K562 (cell line): ENCODE results near the gene SMIM3. TPM values are rescaled to one million over a fixed set of nuclear protein-coding genes. Genes with fewer than 3 reads are reported as not detected.
A peak's percentile ranks its signal among the peaks of the same experiment; 100 is the strongest.

Source experiments
- ATAC-seq: fragments of 200-7000 bp; cut with Tn5 transposase; 3 replicates; pipeline ENCODE4 v1.9.1; 2020; ENCODE audit warnings: moderate library complexity
- BruUV-seq: library from RNA; stranded (reverse); fragments of 400-500 nt; replicated peaks from 2 replicates; lab custom pipeline; 2021; lab: Mats Ljungman, UMichigan
- CTCF ChIA-PET: fragments of 300-600 bp; formaldehyde crosslinking; extraction: SDS; loops from one replicate; lab custom pipeline; 2021; ENCODE audit warnings: low intra/inter-chr PET ratio; lab: Yijun Ruan, JAX
- POLR2A ChIA-PET: fragments of 300-600, 350-650 bp; sonication (Branson Sonifier 250); formaldehyde crosslinking; extraction: SDS; loops from one replicate; lab custom pipeline; 2021; ENCODE audit warnings: antibody characterized with exemption, inconsistent platforms; lab: Yijun Ruan, JAX
- DNase-seq, 4 experiments: peaks; one replicate each; pipeline versions ENCODE4 v3.0.0 to v3.0.0-alpha.2; 2011 to 2018; ENCODE audit warnings: low spot score in 3 of 4, mixed read lengths in 3 of 4; ENCODE audit errors: extremely low read depth in 1 of 4
- FAIRE-seq: peaks from 2 replicates; lab custom pipeline; 2011; peaks lifted over from hg19 to GRCh38; lab: Jason Lieb, UNC
- H2AFZ ChIP-seq: 2 replicates; pipeline ENCODE4 v1.6.0; 2011; ENCODE audit warnings: low read depth, low read length, control low read depth, inconsistent platforms
- H3K27ac ChIP-seq: fragments of 200-600 bp; 3 replicates; pipeline ENCODE4 v1.8.0; 2011; ENCODE audit warnings: low read depth, mild to moderate bottlenecking, control low read depth, inconsistent platforms, low read length, moderate library complexity, mixed read lengths; ENCODE audit errors: extremely low read depth
- H3K27me3 ChIP-seq, 2 experiments: fragments of 300-600 bp in 1 of 2; 2 replicates in 1 of 2; 3 replicates in 1 of 2; pipeline versions ENCODE4 v1.6.0 to v1.8.0; 2011; ENCODE audit warnings: inconsistent platforms in 2 of 2, low read length in 2 of 2, mild to moderate bottlenecking in 1 of 2, mixed read lengths in 1 of 2, moderate library complexity in 1 of 2; ENCODE audit not compliant: control insufficient read depth in 2 of 2, insufficient read depth in 2 of 2
- H3K36me3 ChIP-seq: fragments of 300-600 bp; 3 replicates; pipeline ENCODE4 v1.8.0; 2011; ENCODE audit warnings: mild to moderate bottlenecking, low read length, inconsistent platforms; ENCODE audit not compliant: control insufficient read depth, insufficient read depth
- H3K4me1 ChIP-seq, 2 experiments: fragments of 200-600 bp in 1 of 2; replicated peaks in 1 of 2; 2 replicates in 1 of 2; 3 replicates in 1 of 2; pipeline versions ENCODE4 v1.5.1 to v1.8.0; 2011; ENCODE audit warnings: inconsistent platforms in 2 of 2, low read length in 2 of 2, mild to moderate bottlenecking in 1 of 2, mixed read lengths in 1 of 2, moderate library complexity in 1 of 2; ENCODE audit not compliant: control insufficient read depth in 2 of 2, insufficient read depth in 2 of 2
- H3K4me2 ChIP-seq: 2 replicates; pipeline ENCODE4 v1.6.1; 2011; ENCODE audit warnings: low read length, control low read depth, inconsistent platforms, mixed read lengths; ENCODE audit not compliant: insufficient read depth
- H3K4me3 ChIP-seq: fragments of 200-600 bp; sonication (generic), shearing (Covaris generic); 2 replicates; pipeline ENCODE4 v1.5.1; 2016; ENCODE audit warnings: control low read depth, inconsistent platforms
- H3K79me2 ChIP-seq: fragments of 200-600 bp; 3 replicates; pipeline ENCODE4 v1.8.0; 2011; ENCODE audit warnings: low read length, inconsistent platforms; ENCODE audit not compliant: control insufficient read depth, insufficient read depth
- H3K9ac ChIP-seq, 2 experiments: 2 replicates each; pipeline versions ENCODE4 v1.6.0 to v1.6.1; 2011; ENCODE audit warnings: low read depth in 2 of 2, low read length in 2 of 2, control low read depth in 1 of 2, inconsistent platforms in 1 of 2, mild to moderate bottlenecking in 1 of 2, mixed read lengths in 1 of 2; ENCODE audit not compliant: insufficient read depth in 1 of 2
- H3K9me1 ChIP-seq: one replicate; pipeline ENCODE4 v1.6.0; 2011; ENCODE audit warnings: inconsistent platforms, mild to moderate bottlenecking, low read length, moderate library complexity; ENCODE audit not compliant: control insufficient read depth, insufficient read depth
- H3K9me3 ChIP-seq: replicated peaks from 2 replicates; pipeline ENCODE4 v1.5.1; 2011; ENCODE audit warnings: low read depth, low read length, inconsistent platforms; ENCODE audit not compliant: control insufficient read depth, insufficient read depth
- H4K20me1 ChIP-seq: replicated peaks from 2 replicates; pipeline ENCODE4 v1.6.1; 2011; ENCODE audit warnings: low read length, inconsistent platforms, mixed read lengths; ENCODE audit not compliant: control insufficient read depth, insufficient read depth
- BRF1 ChIP-seq: IDR thresholded peaks from 3 replicates; pipeline ENCODE4 v1.6.1; 2011; ENCODE audit warnings: borderline replicate concordance, mild to moderate bottlenecking; ENCODE audit not compliant: insufficient read length; ENCODE audit errors: extremely low read depth
- CBFA2T3 ChIP-seq: fragments of 450-650 bp; IDR thresholded peaks from 2 replicates; pipeline ENCODE4 v1.6.1; 2017
- DDX20 ChIP-seq: fragments of 450-650 bp; IDR thresholded peaks from 2 replicates; pipeline ENCODE4 v1.6.1; 2016; ENCODE audit warnings: missing genetic modification characterization, low read depth, mild to moderate bottlenecking, missing compliant biosample characterization, moderate library complexity
- HDAC8 ChIP-seq: fragments of 450-650 bp; IDR thresholded peaks from 2 replicates; pipeline ENCODE4 v1.6.1; 2016; ENCODE audit warnings: mild to moderate bottlenecking, missing genetic modification characterization, moderate library complexity, missing compliant biosample characterization
- SMAD3 ChIP-seq: fragments of 450-650 bp; formaldehyde crosslinking; conservative IDR thresholded peaks from 2 replicates; pipeline ENCODE4 v1.4.0; 2020; ENCODE audit warnings: mild to moderate bottlenecking
- SMARCB1 ChIP-seq: IDR thresholded peaks from 2 replicates; pipeline ENCODE4 v1.6.1; 2011; ENCODE audit warnings: improper control_type of control experiment, low read depth; ENCODE audit not compliant: insufficient read length
- WGBS: fragments of 100-300 bp; shearing (Covaris generic); methylation state at CpG from one replicate; pipeline ENCODE4 v1.1.6; 2016; ENCODE audit warnings: low coverage, mixed read lengths; ENCODE audit not compliant: insufficient coverage; ENCODE audit errors: missing lambda C conversion rate; 5-methylcytosine and 5-hydroxymethylcytosine counted together
- in situ Hi-C: fragments of 300-500 bp; cut with MboI; formaldehyde crosslinking; loops from 4 replicates; pipeline ENCODE4 v1.15.0; 2018; ENCODE audit warnings: inconsistent platforms, mixed read lengths
- intact Hi-C: fragments of 100-400 bp; cut with micrococcal nuclease; formaldehyde crosslinking; loops from 2 replicates; pipeline ENCODE4 v1.14.2; 2022
- polyA plus RNA-seq, 8 experiments: library from polyadenylated mRNA; depleted of rRNA in 4 of 8; stranded (reverse) in 5 of 8; unstranded in 3 of 8; fragments of >200 nt; fragmentation: Nextera tagmentation in 2 of 8; fragmentation: Illumina TruSeq in 1 of 8; extraction: Ambion mirVana in 2 of 8; extraction: Trizol in 1 of 8; gene quantifications; 2 replicates each; pipeline versions ENCODE4 v1.2.1 to v1.2.3, GENCODE V29; 2011 to 2014; ENCODE audit warnings: inconsistent platforms in 1 of 8, missing spikeins in 1 of 8
- total RNA-seq, 7 experiments: library from RNA; depleted of rRNA in 6 of 7; stranded (reverse); fragments of >200 nt in 6 of 7; fragmentation: Illumina TruSeq in 2 of 7; extraction: Trizol in 2 of 7; gene quantifications; 2 replicates each; pipeline versions ENCODE4 v1.2.1 to v1.2.3, GENCODE V29; 2011 to 2021; ENCODE audit warnings: low replicate concordance in 1 of 7
- TF ChIP-seq, protein P1 (sequence below), 3 experiments: fragments of 200-800 bp in 1 of 3; fragments of 250-450 bp in 1 of 3; fragments of 450-650 bp in 1 of 3; sonication (Bioruptor Pico) in 1 of 3; sonication (Bioruptor generic) in 1 of 3; formaldehyde crosslinking in 1 of 3; IDR thresholded peaks; 2 replicates each; pipeline versions ENCODE4 v1.6.1 to v1.8.0; 2016 to 2022; ENCODE audit warnings: mild to moderate bottlenecking in 2 of 3, missing genetic modification characterization in 2 of 3, missing compliant biosample characterization in 1 of 3, moderate library complexity in 1 of 3
- TF ChIP-seq, protein P2 (sequence below): IDR thresholded peaks from 2 replicates; pipeline ENCODE4 v1.6.1; 2016; ENCODE audit warnings: missing genetic modification characterization, missing compliant biosample characterization
- TF ChIP-seq, protein P3 (sequence below): fragments of 450-650 bp; formaldehyde crosslinking; IDR thresholded peaks from 2 replicates; pipeline ENCODE4 v1.4.0; 2020; ENCODE audit warnings: mild to moderate bottlenecking, moderate library complexity

Gene SMIM3
- total and polyA plus RNA-seq, 9 of the 15 experiments (the other 6 are each of a cell fraction or from before 2014, with no cell fraction given) = 4.1 to 27.7 (median 13.6) TPM

DNA sequence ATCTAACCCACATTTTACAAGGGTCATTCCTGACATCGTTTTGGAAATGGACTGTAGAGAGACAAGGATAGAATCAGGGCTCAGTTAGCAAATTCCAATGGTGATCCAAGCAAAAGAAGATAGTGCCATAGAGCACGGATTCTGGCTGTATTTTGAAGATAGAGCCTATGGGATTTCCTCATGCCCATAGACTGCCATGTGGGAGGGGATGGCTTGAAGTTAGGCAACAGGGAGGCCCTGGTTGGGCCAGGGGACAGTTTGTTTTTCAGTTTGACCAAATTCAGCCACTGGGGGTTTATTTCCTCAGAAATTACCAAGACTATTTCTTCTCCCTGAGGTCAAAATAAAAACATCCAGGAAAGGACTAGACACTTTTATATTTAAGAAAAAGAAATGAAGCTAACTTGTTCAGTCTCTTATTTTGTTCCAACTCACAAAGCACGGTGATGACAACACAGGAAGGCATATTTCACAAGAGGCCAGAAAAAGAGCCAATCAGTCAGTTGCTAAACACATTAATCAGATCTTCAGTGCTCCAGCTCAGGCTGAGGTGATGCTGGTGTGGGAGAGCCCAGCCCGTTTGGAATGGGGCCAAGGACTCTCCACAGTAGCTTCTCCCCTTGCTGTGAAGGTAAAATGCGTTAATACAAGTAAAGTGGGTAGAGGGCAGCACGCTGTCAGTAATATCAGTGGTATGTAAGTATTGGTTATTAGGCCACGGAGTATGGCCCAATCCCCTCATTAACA is 15.4 kb upstream of the SMIM3 start (continued):
- TF ChIP-seq, protein P1, sequence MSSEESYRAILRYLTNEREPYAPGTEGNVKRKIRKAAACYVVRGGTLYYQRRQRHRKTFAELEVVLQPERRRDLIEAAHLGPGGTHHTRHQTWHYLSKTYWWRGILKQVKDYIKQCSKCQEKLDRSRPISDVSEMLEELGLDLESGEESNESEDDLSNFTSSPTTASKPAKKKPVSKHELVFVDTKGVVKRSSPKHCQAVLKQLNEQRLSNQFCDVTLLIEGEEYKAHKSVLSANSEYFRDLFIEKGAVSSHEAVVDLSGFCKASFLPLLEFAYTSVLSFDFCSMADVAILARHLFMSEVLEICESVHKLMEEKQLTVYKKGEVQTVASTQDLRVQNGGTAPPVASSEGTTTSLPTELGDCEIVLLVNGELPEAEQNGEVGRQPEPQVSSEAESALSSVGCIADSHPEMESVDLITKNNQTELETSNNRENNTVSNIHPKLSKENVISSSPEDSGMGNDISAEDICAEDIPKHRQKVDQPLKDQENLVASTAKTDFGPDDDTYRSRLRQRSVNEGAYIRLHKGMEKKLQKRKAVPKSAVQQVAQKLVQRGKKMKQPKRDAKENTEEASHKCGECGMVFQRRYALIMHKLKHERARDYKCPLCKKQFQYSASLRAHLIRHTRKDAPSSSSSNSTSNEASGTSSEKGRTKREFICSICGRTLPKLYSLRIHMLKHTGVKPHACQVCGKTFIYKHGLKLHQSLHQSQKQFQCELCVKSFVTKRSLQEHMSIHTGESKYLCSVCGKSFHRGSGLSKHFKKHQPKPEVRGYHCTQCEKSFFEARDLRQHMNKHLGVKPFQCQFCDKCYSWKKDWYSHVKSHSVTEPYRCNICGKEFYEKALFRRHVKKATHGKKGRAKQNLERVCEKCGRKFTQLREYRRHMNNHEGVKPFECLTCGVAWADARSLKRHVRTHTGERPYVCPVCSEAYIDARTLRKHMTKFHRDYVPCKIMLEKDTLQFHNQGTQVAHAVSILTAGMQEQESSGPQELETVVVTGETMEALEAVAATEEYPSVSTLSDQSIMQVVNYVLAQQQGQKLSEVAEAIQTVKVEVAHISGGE (CRISPR knock-in tag; IDR thresholded peaks at IDR 0.05) = peak in 1 of 3 experiments; percentile 49; a peak in 2 of 6 replicates
- TF ChIP-seq SMAD3 (CRISPR knock-in tag) (no peak; the same call in 1 of the 2 replicates), HDAC8 (tag) (no peak), DDX20 (tag) (0 out of 2 replicates have a peak, but pooled peaks have one; percentile 62)
- TF ChIP-seq, all 486 proteins: peak for 141

DNA sequence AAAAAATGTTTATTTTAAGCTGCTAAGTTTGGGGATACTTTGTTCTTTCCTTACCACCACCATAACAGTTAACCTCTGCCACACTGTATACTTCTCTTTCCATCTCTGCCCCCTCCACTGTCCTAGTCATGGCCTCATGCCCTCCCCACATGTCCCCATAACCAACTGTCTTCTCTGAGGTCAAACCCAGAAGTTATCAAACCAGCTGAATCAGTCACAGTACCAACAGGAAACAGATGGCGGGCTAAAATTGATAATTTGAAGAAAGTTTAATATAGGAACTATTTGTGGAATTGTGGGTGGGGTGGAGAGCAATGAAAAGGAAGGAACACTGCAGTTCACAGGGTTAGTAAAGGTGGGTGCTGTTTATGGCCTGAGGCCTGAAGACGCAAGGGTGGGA is 14.0 kb upstream of the SMIM3 start:
- Histone ChIP-seq H3K4me3 (no peak overlapping the region), H2AFZ (peak overlapping the region; percentile 82), H3K79me2 (no peaks in the 10 kb centered on the region), H3K27ac (peak overlapping the region; percentile 86), H3K36me3 (no peaks in the 10 kb centered on the region; the same call in 2 of the 3 replicates), H3K9me1 (no peaks in the 10 kb centered on the region), H3K4me1 (peaks cover 6 to 40% of the 10 kb centered on the region in 2 experiments; a peak in 4 of 5 replicates), H3K27me3 (no peaks in the 10 kb centered on the region), H4K20me1 (no peaks in the 10 kb centered on the region), H3K4me2 (no peak overlapping the region), H3K9me3 (peaks cover 10% of the 10 kb centered on the region; the same call in 1 of the 2 replicates), H3K9ac (peak overlapping the region in 1 of 2 experiments; percentile 32; a peak in 1 of 4 replicates)
- intact Hi-C loops = loop anchor here (5.0 kb wide), 1 partner anchor 83 kb away; the partner anchor contains the start of gene IRGM
- ATAC-seq (no peak), FAIRE-seq (no peak), DNase-seq (no peak)
- ChIA-PET CTCF (no interaction called here), POLR2A (interaction anchor here (0.7 to 1.4 kb wide), 5 partner anchors 13 to 33 kb away, joined by 3 to 5 read pairs (median 5); no protein-coding TSS in a partner anchor)
- in situ Hi-C loops = no loop called here
- 69% methylated on average over 2 of the region's 2 CpGs for WGBS
- no TSS peak for BruUV-seq
- TF ChIP-seq, protein P2, sequence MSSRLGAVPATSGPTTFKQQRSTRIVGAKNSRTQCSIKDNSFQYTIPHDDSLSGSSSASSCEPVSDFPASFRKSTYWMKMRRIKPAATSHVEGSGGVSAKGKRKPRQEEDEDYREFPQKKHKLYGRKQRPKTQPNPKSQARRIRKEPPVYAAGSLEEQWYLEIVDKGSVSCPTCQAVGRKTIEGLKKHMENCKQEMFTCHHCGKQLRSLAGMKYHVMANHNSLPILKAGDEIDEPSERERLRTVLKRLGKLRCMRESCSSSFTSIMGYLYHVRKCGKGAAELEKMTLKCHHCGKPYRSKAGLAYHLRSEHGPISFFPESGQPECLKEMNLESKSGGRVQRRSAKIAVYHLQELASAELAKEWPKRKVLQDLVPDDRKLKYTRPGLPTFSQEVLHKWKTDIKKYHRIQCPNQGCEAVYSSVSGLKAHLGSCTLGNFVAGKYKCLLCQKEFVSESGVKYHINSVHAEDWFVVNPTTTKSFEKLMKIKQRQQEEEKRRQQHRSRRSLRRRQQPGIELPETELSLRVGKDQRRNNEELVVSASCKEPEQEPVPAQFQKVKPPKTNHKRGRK (tag) = no peak
- TF ChIP-seq CBFA2T3 (peak; percentile 41), BRF1 (no peak), SMARCB1 (no peak)
- TF ChIP-seq, protein P3, sequence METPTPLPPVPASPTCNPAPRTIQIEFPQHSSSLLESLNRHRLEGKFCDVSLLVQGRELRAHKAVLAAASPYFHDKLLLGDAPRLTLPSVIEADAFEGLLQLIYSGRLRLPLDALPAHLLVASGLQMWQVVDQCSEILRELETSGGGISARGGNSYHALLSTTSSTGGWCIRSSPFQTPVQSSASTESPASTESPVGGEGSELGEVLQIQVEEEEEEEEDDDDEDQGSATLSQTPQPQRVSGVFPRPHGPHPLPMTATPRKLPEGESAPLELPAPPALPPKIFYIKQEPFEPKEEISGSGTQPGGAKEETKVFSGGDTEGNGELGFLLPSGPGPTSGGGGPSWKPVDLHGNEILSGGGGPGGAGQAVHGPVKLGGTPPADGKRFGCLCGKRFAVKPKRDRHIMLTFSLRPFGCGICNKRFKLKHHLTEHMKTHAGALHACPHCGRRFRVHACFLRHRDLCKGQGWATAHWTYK (CRISPR knock-in tag) = no peak; the same call in 1 of the 2 replicates
